WTC11 (cell line): ENCODE data around the gene CLEC18B.
"Not testable (repeated sequence)": the region's sequence is repeated elsewhere in the genome, so short reads cannot be mapped to it uniquely, and the experiment has no call there.

Experiments
- FOXK1 ChIP-seq: sonication (generic); formaldehyde crosslinking; IDR thresholded peaks from 2 replicates; pipeline ENCODE4 v1.8.0; 2022; ENCODE audit warnings: mild to moderate bottlenecking, moderate library complexity, missing genetic modification reagents
- IRF2 ChIP-seq: sonication (generic); formaldehyde crosslinking; IDR thresholded peaks from 2 replicates; pipeline ENCODE4 v1.8.0; 2022; ENCODE audit warnings: low read depth, missing genetic modification reagents, borderline replicate concordance
- JUN ChIP-seq: sonication (generic); formaldehyde crosslinking; IDR thresholded peaks from 2 replicates; pipeline ENCODE4 v1.8.0; 2023; ENCODE audit warnings: mild to moderate bottlenecking, missing genetic modification reagents
- NR3C1 ChIP-seq: sonication (generic); formaldehyde crosslinking; conservative IDR thresholded peaks from 2 replicates; pipeline ENCODE4 v1.8.1; 2023; ENCODE audit warnings: low read depth, mild to moderate bottlenecking, missing genetic modification reagents
- SP1 ChIP-seq: sonication (generic); formaldehyde crosslinking; conservative IDR thresholded peaks from 2 replicates; pipeline ENCODE4 v1.8.1; 2022; ENCODE audit warnings: missing genetic modification reagents
- TCF7 ChIP-seq: sonication (generic); formaldehyde crosslinking; IDR thresholded peaks from 2 replicates; pipeline ENCODE4 v1.8.0; 2022; ENCODE audit warnings: mild to moderate bottlenecking, low read depth, missing genetic modification reagents, moderate library complexity
- ZNF281 ChIP-seq: sonication (generic); formaldehyde crosslinking; IDR thresholded peaks from 2 replicates; pipeline ENCODE4 v1.8.0; 2023; ENCODE audit warnings: mild to moderate bottlenecking, missing genetic modification reagents
- TF ChIP-seq, protein P1 (sequence below): fragments of 200-600 bp; IDR thresholded peaks from 2 replicates; pipeline ENCODE4 v1.8.0; 2022; ENCODE audit warnings: antibody characterized with exemption
- TF ChIP-seq, protein P2 (sequence below): sonication (generic); formaldehyde crosslinking; conservative IDR thresholded peaks from 2 replicates; pipeline ENCODE4 v1.8.1; 2023; ENCODE audit warnings: mild to moderate bottlenecking, low read depth, missing genetic modification reagents, moderate library complexity

DNA sequence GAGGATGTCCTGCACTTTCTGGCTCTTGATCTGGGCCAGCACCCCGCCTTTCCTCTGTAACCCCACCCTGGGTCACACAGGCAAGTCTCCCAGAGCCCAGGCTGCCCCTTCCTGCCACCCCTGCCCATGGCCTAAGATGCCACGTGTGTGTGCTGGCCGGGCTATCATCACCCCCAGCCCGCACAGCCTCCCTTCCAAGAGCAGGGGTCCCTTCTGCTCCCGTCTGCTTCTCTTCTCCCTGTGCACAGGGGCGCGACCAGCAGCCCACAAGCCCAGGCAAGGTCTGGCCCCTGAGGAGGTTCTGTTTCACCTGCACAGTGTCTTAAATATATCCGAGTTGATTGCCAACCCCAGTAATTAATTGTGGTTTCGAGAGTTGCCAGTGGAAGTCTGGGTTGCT is 10.3 kb downstream of the CLEC18B start:
- TF ChIP-seq ZNF281 (CRISPR knock-in tag); IRF2 (CRISPR knock-in tag); FOXK1 (CRISPR knock-in tag); TCF7 (CRISPR knock-in tag); JUN; NR3C1; SP1 (CRISPR knock-in tag): not testable (repeated sequence)
- TF ChIP-seq, protein P1, sequence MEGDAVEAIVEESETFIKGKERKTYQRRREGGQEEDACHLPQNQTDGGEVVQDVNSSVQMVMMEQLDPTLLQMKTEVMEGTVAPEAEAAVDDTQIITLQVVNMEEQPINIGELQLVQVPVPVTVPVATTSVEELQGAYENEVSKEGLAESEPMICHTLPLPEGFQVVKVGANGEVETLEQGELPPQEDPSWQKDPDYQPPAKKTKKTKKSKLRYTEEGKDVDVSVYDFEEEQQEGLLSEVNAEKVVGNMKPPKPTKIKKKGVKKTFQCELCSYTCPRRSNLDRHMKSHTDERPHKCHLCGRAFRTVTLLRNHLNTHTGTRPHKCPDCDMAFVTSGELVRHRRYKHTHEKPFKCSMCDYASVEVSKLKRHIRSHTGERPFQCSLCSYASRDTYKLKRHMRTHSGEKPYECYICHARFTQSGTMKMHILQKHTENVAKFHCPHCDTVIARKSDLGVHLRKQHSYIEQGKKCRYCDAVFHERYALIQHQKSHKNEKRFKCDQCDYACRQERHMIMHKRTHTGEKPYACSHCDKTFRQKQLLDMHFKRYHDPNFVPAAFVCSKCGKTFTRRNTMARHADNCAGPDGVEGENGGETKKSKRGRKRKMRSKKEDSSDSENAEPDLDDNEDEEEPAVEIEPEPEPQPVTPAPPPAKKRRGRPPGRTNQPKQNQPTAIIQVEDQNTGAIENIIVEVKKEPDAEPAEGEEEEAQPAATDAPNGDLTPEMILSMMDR: not testable (repeated sequence)
- TF ChIP-seq, protein P2, sequence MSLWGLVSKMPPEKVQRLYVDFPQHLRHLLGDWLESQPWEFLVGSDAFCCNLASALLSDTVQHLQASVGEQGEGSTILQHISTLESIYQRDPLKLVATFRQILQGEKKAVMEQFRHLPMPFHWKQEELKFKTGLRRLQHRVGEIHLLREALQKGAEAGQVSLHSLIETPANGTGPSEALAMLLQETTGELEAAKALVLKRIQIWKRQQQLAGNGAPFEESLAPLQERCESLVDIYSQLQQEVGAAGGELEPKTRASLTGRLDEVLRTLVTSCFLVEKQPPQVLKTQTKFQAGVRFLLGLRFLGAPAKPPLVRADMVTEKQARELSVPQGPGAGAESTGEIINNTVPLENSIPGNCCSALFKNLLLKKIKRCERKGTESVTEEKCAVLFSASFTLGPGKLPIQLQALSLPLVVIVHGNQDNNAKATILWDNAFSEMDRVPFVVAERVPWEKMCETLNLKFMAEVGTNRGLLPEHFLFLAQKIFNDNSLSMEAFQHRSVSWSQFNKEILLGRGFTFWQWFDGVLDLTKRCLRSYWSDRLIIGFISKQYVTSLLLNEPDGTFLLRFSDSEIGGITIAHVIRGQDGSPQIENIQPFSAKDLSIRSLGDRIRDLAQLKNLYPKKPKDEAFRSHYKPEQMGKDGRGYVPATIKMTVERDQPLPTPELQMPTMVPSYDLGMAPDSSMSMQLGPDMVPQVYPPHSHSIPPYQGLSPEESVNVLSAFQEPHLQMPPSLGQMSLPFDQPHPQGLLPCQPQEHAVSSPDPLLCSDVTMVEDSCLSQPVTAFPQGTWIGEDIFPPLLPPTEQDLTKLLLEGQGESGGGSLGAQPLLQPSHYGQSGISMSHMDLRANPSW (CRISPR knock-in tag): not testable (repeated sequence)
